ENCODE results near the gene TMEM254. TPM values are rescaled to one million over a fixed set of nuclear protein-coding genes. Genes with fewer than 3 reads are reported as not detected.

Gene TMEM254
- total and polyA plus RNA-seq, 9 of the 15 experiments (the other 6 are each of a cell fraction or from before 2014, with no cell fraction given): 0.59 to 4.7 (median 1.9) TPM

DNA sequence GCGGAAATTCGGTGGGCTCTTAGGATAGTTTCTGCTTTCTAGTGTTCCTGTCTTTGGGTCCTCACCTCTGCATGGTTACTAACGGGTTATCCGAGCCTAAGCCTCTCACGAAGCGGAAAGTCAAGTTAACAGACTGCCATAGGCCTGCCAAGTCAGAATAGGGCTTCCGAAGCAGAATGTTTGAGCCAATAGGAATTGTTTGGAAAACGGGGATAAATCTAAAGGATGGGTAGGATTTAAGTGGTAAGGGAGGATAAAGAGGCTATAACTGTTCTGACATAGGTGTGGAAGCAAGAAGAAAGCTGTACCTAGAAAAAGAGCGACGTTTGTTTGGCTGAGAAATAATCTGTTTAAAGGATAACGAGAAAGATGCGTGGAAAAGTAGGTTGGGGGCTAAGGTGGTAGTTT is 851 bp downstream of the TMEM254 start (continued):
- TF ChIP-seq ZNF398 (CRISPR knock-in tag; IDR thresholded peaks at IDR 0.05) (no peak), ATF1 (CRISPR knock-in tag; IDR thresholded peaks at IDR 0.05) (no peak), ATF1 (tag; IDR thresholded peaks at IDR 0.05) (no peak), MXI1 (IDR thresholded peaks at IDR 0.05; ENCODE audit: low read depth, low read length) (no peak), PHF8 (IDR thresholded peaks at IDR 0.05; ENCODE audit: borderline replicate concordance, low read length) (peak; percentile 8; the same call in 1 of the 2 replicates), SIN3A (IDR thresholded peaks at IDR 0.05; ENCODE audit: borderline replicate concordance in 2 of 2, control insufficient read depth in 1 of 2, low read depth in 2 of 2, low read length in 2 of 2) (no peak), ELF1 (tag; IDR thresholded peaks at IDR 0.05) (peak; percentile 10; the same call in 1 of the 2 replicates), ZNF217 (CRISPR knock-in tag; IDR thresholded peaks at IDR 0.05) (no peak), ELF2 (CRISPR knock-in tag; IDR thresholded peaks at IDR 0.05) (peak; percentile 82), ZNF707 (CRISPR knock-in tag; conservative IDR thresholded peaks at IDR 0.05) (no peak), MAZ (CRISPR knock-in tag; conservative IDR thresholded peaks at IDR 0.05 in 1 of 2, IDR thresholded peaks at IDR 0.05 in 1 of 2) (no peak), ZBED1 (IDR thresholded peaks at IDR 0.05) (no peak), BCLAF1 (IDR thresholded peaks at IDR 0.05; ENCODE audit: borderline replicate concordance in 1 of 2, control insufficient read depth in 1 of 2, low read depth in 2 of 2, low read length in 1 of 2) (no peak), MTA2 (IDR thresholded peaks at IDR 0.05; ENCODE audit: low read depth) (no peak)
- TF ChIP-seq, protein P1, sequence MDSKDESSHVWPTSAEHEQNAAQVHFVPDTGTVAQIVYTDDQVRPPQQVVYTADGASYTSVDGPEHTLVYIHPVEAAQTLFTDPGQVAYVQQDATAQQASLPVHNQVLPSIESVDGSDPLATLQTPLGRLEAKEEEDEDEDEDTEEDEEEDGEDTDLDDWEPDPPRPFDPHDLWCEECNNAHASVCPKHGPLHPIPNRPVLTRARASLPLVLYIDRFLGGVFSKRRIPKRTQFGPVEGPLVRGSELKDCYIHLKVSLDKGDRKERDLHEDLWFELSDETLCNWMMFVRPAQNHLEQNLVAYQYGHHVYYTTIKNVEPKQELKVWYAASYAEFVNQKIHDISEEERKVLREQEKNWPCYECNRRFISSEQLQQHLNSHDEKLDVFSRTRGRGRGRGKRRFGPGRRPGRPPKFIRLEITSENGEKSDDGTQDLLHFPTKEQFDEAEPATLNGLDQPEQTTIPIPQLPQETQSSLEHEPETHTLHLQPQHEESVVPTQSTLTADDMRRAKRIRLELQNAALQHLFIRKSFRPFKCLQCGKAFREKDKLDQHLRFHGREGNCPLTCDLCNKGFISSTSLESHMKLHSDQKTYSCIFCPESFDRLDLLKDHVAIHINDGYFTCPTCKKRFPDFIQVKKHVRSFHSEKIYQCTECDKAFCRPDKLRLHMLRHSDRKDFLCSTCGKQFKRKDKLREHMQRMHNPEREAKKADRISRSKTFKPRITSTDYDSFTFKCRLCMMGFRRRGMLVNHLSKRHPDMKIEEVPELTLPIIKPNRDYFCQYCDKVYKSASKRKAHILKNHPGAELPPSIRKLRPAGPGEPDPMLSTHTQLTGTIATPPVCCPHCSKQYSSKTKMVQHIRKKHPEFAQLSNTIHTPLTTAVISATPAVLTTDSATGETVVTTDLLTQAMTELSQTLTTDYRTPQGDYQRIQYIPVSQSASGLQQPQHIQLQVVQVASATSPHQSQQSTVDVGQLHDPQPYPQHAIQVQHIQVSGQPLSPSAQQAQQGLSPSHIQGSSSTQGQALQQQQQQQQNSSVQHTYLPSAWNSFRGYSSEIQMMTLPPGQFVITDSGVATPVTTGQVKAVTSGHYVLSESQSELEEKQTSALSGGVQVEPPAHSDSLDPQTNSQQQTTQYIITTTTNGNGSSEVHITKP (IDR thresholded peaks at IDR 0.05; ENCODE audit: partially characterized antibody): no peak
